Measurements from ENCODE around the gene NAALADL2. TPM values are rescaled to one million over a fixed set of nuclear protein-coding genes. Genes with fewer than 3 reads are reported as not detected.

Gene NAALADL2
- total and polyA plus RNA-seq, 2 donors (not counting 1 experiment from before 2014, with no cell fraction given), result 8.8 to 11.6 TPM

- no peak for DNase-seq (ENCODE audit: low read depth in 2 of 2)
- no peaks in the 10 kb centered on the region for H3K9me3 ChIP-seq (ENCODE audit: control insufficient read depth, insufficient read depth, low read depth, low read length)
- H3K4me1 ChIP-seq (ENCODE audit: control insufficient read depth, extremely low read depth, insufficient read depth, low read length), result no peaks in the 10 kb centered on the region
- TF ChIP-seq EZH2 (IDR thresholded peaks at IDR 0.05; ENCODE audit: low read length, missing control alignments) (no peak), CTCF (conservative IDR thresholded peaks at IDR 0.05 in 1 of 2, IDR thresholded peaks at IDR 0.05 in 1 of 2; ENCODE audit: low read depth in 1 of 2, low read length in 2 of 2) (no peak)
- H3K79me2 ChIP-seq (ENCODE audit: control insufficient read depth, insufficient read depth, low read length), result no peaks in the 10 kb centered on the region
- H4K20me1 ChIP-seq (ENCODE audit: control insufficient read depth, extremely low read depth, insufficient read depth, low read length), result no peaks in the 10 kb centered on the region
- H3K4me2 ChIP-seq (ENCODE audit: extremely low read depth, insufficient read depth, low read length), result no peak overlapping the region
- H3K27ac ChIP-seq (ENCODE audit: insufficient read depth, low read length), result no peak overlapping the region
- H3K9ac ChIP-seq (ENCODE audit: insufficient read depth, low read length), result no peak overlapping the region
- H3K27me3 ChIP-seq (ENCODE audit: control insufficient read depth, insufficient read depth, low read length), result no peaks in the 10 kb centered on the region
- no peak overlapping the region for H3K4me3 ChIP-seq (replicated peaks in 1 of 4; ENCODE audit: control extremely low read depth in 1 of 4, insufficient read depth in 1 of 4, low read depth in 3 of 4, low read length in 4 of 4)
- H2AFZ ChIP-seq (ENCODE audit: low read length), result no peak overlapping the region
- H3K36me3 ChIP-seq (ENCODE audit: control insufficient read depth, insufficient read depth, low read length), result no peaks in the 10 kb centered on the region
Measured at GRCh38 chr3:174973465-174973864, 114.3 kb downstream of the NAALADL2 start.

- peak; percentile 38 to 58 for DNase-seq (ENCODE audit: low read depth in 2 of 2)
- Histone ChIP-seq H3K36me3 (ENCODE audit: control insufficient read depth, insufficient read depth, low read length) (no peaks in the 10 kb centered on the region), H3K9me3 (ENCODE audit: control insufficient read depth, insufficient read depth, low read depth, low read length) (no peaks in the 10 kb centered on the region), H3K9ac (ENCODE audit: insufficient read depth, low read length) (no peak overlapping the region), H3K4me1 (ENCODE audit: control insufficient read depth, extremely low read depth, insufficient read depth, low read length) (no peaks in the 10 kb centered on the region), H3K27ac (ENCODE audit: insufficient read depth, low read length) (no peak overlapping the region), H3K27me3 (ENCODE audit: control insufficient read depth, insufficient read depth, low read length) (no peaks in the 10 kb centered on the region), H3K4me2 (ENCODE audit: extremely low read depth, insufficient read depth, low read length) (no peak overlapping the region), H2AFZ (ENCODE audit: low read length) (no peak overlapping the region), H4K20me1 (ENCODE audit: control insufficient read depth, extremely low read depth, insufficient read depth, low read length) (no peaks in the 10 kb centered on the region), H3K79me2 (ENCODE audit: control insufficient read depth, insufficient read depth, low read length) (no peaks in the 10 kb centered on the region), H3K4me3 (replicated peaks in 1 of 4; ENCODE audit: control extremely low read depth in 1 of 4, insufficient read depth in 1 of 4, low read depth in 3 of 4, low read length in 4 of 4) (no peak overlapping the region)
- no peak for TF ChIP-seq EZH2 (IDR thresholded peaks at IDR 0.05; ENCODE audit: low read length, missing control alignments)
- no peak for TF ChIP-seq CTCF (conservative IDR thresholded peaks at IDR 0.05 in 1 of 2, IDR thresholded peaks at IDR 0.05 in 1 of 2; ENCODE audit: low read depth in 1 of 2, low read length in 2 of 2)
Measured at GRCh38 chr3:174986685-174987084, 127.6 kb downstream of the NAALADL2 start.

GRCh38 chr3:175001091-175001490, 142.0 kb downstream of the NAALADL2 start:
- H3K4me1 ChIP-seq (ENCODE audit: control insufficient read depth, extremely low read depth, insufficient read depth, low read length), result peaks cover 4% of the 10 kb centered on the region
- H3K27me3 ChIP-seq (ENCODE audit: control insufficient read depth, insufficient read depth, low read length), result no peaks in the 10 kb centered on the region
- H3K4me3 ChIP-seq (replicated peaks in 1 of 4; ENCODE audit: control extremely low read depth in 1 of 4, insufficient read depth in 1 of 4, low read depth in 3 of 4, low read length in 4 of 4), result no peak overlapping the region
- H2AFZ ChIP-seq (ENCODE audit: low read length), result no peak overlapping the region
- H3K9me3 ChIP-seq (ENCODE audit: control insufficient read depth, insufficient read depth, low read depth, low read length), result no peaks in the 10 kb centered on the region
- H3K79me2 ChIP-seq (ENCODE audit: control insufficient read depth, insufficient read depth, low read length), result no peaks in the 10 kb centered on the region
- H3K4me2 ChIP-seq (ENCODE audit: extremely low read depth, insufficient read depth, low read length), result no peak overlapping the region
- no peak for DNase-seq (ENCODE audit: low read depth in 2 of 2)
- no peaks in the 10 kb centered on the region for H3K36me3 ChIP-seq (ENCODE audit: control insufficient read depth, insufficient read depth, low read length)
- TF ChIP-seq EZH2 (IDR thresholded peaks at IDR 0.05; ENCODE audit: low read length, missing control alignments) (no peak), CTCF (conservative IDR thresholded peaks at IDR 0.05 in 1 of 2, IDR thresholded peaks at IDR 0.05 in 1 of 2; ENCODE audit: low read depth in 1 of 2, low read length in 2 of 2) (no peak)
- no peak overlapping the region for H3K27ac ChIP-seq (ENCODE audit: insufficient read depth, low read length)
- no peaks in the 10 kb centered on the region for H4K20me1 ChIP-seq (ENCODE audit: control insufficient read depth, extremely low read depth, insufficient read depth, low read length)
- H3K9ac ChIP-seq (ENCODE audit: insufficient read depth, low read length), result no peak overlapping the region
